NCI-H1105 (cell line): ENCODE data around the gene GLRA3.
"Not testable (repeated sequence)": the region's sequence is repeated elsewhere in the genome, so short reads cannot be mapped to it uniquely, and the experiment has no call there.

Experiments used
- DNase-seq: peaks from one replicate; lab custom pipeline; 2025; lab: John Stamatoyannopoulos, UW

GLRA3 gene

GRCh38 chr4:174658246-174658645 lies 170.8 kb downstream of the GLRA3 start:
- no peak for DNase-seq

- no peak for DNase-seq
These were observed 171.6 kb downstream of the GLRA3 start for GRCh38 chr4:174657472-174657871.

- DNase-seq: no peak
These were observed 174.4 kb downstream of the GLRA3 start for GRCh38 chr4:174654634-174655033.

- DNase-seq: no peak
These were observed 178.2 kb downstream of the GLRA3 start for GRCh38 chr4:174650711-174651355.

- DNase-seq: no peak
These were observed 180.2 kb downstream of the GLRA3 start for GRCh38 chr4:174648812-174649211.

- no peak for DNase-seq
These were observed 182.7 kb downstream of the GLRA3 start for GRCh38 chr4:174646326-174646725.

GRCh38 chr4:174640146-174640545 lies 188.9 kb downstream of the GLRA3 start:
- no peak for DNase-seq

GRCh38 chr4:174635732-174636131 lies 193.3 kb downstream of the GLRA3 start:
- no peak for DNase-seq

- no peak for DNase-seq
These were observed 195.6 kb downstream of the GLRA3 start for GRCh38 chr4:174633399-174633798.

GRCh38 chr4:174631901-174632758 lies 196.9 kb downstream of the GLRA3 start:
- DNase-seq: no peak

- DNase-seq: not testable (repeated sequence)
These were observed 199.1 kb downstream of the GLRA3 start for GRCh38 chr4:174629907-174630450.

GRCh38 chr4:174629265-174629664 lies 199.8 kb downstream of the GLRA3 start:
- no peak for DNase-seq

GRCh38 chr4:174628191-174628590 lies 200.9 kb downstream of the GLRA3 start:
- DNase-seq: no peak

GRCh38 chr4:174627473-174627872 lies 201.6 kb downstream of the GLRA3 start:
- DNase-seq: no peak

GRCh38 chr4:174626342-174627008 lies 202.6 kb downstream of the GLRA3 start:
- no peak for DNase-seq

GRCh38 chr4:174616661-174617060 lies 212.4 kb downstream of the GLRA3 start:
- DNase-seq: no peak

GRCh38 chr4:174613979-174614378 lies 215.1 kb downstream of the GLRA3 start:
- DNase-seq: no peak

GRCh38 chr4:174611792-174612191 lies 217.3 kb downstream of the GLRA3 start:
- no peak for DNase-seq

GRCh38 chr4:174607792-174608191 lies 221.3 kb downstream of the GLRA3 start:
- DNase-seq: no peak

- no peak for DNase-seq
These were observed 224.8 kb downstream of the GLRA3 start for GRCh38 chr4:174604198-174604597.

GRCh38 chr4:174600391-174600790 lies 228.7 kb downstream of the GLRA3 start:
- DNase-seq: no peak

- DNase-seq: no peak
These were observed 230.2 kb downstream of the GLRA3 start for GRCh38 chr4:174598800-174599199.

GRCh38 chr4:174596513-174596912 lies 232.5 kb downstream of the GLRA3 start:
- DNase-seq: no peak
